ENCODE data around the gene KIF1B. TPM values are rescaled to one million over a fixed set of nuclear protein-coding genes. Genes with fewer than 3 reads are reported as not detected.

KIF1B gene
- total RNA-seq, 1 donor from 2014 or later: 38.0 TPM

- DNase-seq (no peak), ATAC-seq (no peak)
- H3K4me1 ChIP-seq: no peaks in the 10 kb centered on the region
- H3K27ac ChIP-seq: no peak overlapping the region
- no peaks in the 10 kb centered on the region for H3K9me3 ChIP-seq
- intact Hi-C loops (cut with DNase I): no loop called here
- H3K27me3 ChIP-seq (ENCODE audit: low read depth): no peaks in the 10 kb centered on the region
- H3K36me3 ChIP-seq: peaks cover 55% of the 10 kb centered on the region
- no peak overlapping the region for H3K4me3 ChIP-seq
- TF ChIP-seq, protein P1, sequence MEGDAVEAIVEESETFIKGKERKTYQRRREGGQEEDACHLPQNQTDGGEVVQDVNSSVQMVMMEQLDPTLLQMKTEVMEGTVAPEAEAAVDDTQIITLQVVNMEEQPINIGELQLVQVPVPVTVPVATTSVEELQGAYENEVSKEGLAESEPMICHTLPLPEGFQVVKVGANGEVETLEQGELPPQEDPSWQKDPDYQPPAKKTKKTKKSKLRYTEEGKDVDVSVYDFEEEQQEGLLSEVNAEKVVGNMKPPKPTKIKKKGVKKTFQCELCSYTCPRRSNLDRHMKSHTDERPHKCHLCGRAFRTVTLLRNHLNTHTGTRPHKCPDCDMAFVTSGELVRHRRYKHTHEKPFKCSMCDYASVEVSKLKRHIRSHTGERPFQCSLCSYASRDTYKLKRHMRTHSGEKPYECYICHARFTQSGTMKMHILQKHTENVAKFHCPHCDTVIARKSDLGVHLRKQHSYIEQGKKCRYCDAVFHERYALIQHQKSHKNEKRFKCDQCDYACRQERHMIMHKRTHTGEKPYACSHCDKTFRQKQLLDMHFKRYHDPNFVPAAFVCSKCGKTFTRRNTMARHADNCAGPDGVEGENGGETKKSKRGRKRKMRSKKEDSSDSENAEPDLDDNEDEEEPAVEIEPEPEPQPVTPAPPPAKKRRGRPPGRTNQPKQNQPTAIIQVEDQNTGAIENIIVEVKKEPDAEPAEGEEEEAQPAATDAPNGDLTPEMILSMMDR (IDR thresholded peaks at IDR 0.05): no peak
Observed at GRCh38 chr1:10179406-10180091, 30.8 kb upstream of the KIF1B start.

GRCh38 chr1:10181154-10181553 lies 29.2 kb upstream of the KIF1B start:
- Histone ChIP-seq H3K4me3 (no peak overlapping the region), H3K4me1 (no peaks in the 10 kb centered on the region), H3K27ac (no peak overlapping the region), H3K36me3 (peaks cover 43% of the 10 kb centered on the region), H3K9me3 (no peaks in the 10 kb centered on the region), H3K27me3 (ENCODE audit: low read depth) (no peaks in the 10 kb centered on the region)
- ATAC-seq (no peak), DNase-seq (no peak)
- intact Hi-C loops (cut with DNase I): no loop called here
- TF ChIP-seq, protein P1 (IDR thresholded peaks at IDR 0.05): no peak

DNA sequence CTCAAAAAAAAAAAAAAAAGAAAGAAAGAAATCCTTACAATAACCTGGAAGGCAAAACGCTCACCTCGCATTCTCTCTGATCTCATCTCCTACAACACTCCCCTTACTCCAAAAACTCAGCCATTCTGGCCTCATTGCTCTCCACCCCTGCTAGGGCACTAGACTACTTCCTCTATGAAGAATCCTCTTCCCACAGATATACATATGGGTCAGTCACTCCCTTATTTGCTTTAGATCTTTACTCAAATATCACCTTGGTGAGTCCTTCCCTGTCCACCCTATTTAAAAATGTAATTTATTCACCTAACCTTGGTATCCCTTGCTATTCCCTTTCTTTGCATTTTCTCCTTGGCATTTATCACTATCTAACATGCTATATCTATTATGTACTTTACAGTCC lies 24.6 kb upstream of the KIF1B start:
- H3K4me3 ChIP-seq: no peak overlapping the region
- H3K9me3 ChIP-seq: no peaks in the 10 kb centered on the region
- TF ChIP-seq, protein P1 (IDR thresholded peaks at IDR 0.05): no peak
- H3K4me1 ChIP-seq: no peaks in the 10 kb centered on the region
- intact Hi-C loops (cut with DNase I): no loop called here
- peaks cover 11% of the 10 kb centered on the region for H3K36me3 ChIP-seq
- H3K27me3 ChIP-seq (ENCODE audit: low read depth): no peaks in the 10 kb centered on the region
- ATAC-seq: no peak
- H3K27ac ChIP-seq: no peak overlapping the region
- no peak for DNase-seq

DNA sequence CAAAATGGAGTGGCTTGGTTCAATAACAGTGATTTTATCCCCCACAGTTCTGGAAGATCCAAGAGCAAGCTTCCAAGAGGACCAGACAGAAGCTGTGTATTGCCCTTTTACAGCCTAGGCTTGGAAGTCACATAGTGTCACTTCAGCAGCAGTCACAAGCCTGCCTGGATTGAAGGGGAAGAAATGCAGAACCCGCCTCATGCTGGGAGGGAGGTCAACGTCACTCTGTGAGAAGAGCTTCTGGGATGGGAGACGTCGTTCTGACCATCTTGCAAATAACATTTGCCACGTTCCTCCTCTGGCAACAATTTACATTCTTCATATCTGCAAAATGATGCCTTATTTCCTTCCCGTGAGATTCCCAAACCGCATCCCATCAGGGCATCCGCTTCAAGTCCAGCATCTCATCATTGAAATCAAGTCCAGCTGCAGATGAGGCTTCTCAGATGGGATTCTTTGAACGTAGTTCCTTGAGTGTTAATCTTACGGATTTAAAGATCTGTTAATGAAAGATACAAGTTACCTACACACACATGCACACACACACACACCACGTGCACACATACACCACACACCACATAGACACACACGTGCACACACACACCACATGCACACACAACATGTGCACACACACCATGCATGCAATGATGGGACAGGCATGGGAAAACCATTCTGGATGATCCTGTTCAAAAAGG lies 23.9 kb upstream of the KIF1B start:
- intact Hi-C loops (cut with DNase I): no loop called here

GRCh38 chr1:10187026-10187334 lies 23.4 kb upstream of the KIF1B start:
- Histone ChIP-seq H3K9me3 (no peaks in the 10 kb centered on the region), H3K27me3 (ENCODE audit: low read depth) (no peaks in the 10 kb centered on the region), H3K27ac (no peak overlapping the region), H3K4me3 (no peak overlapping the region), H3K4me1 (no peaks in the 10 kb centered on the region), H3K36me3 (no peaks in the 10 kb centered on the region)
- ATAC-seq (no peak), DNase-seq (no peak)
- TF ChIP-seq, protein P1 (IDR thresholded peaks at IDR 0.05): no peak
- intact Hi-C loops (cut with DNase I): no loop called here

More for the DNA sequence above, 23.9 kb upstream of the KIF1B start:
- Histone ChIP-seq H3K27me3 (ENCODE audit: low read depth) (no peaks in the 10 kb centered on the region), H3K4me1 (no peaks in the 10 kb centered on the region), H3K36me3 (peaks cover 4% of the 10 kb centered on the region), H3K4me3 (no peak overlapping the region), H3K27ac (no peak overlapping the region), H3K9me3 (no peaks in the 10 kb centered on the region)
- no peak for ATAC-seq
- no peak for DNase-seq
- TF ChIP-seq, protein P1 (IDR thresholded peaks at IDR 0.05): no peak
